Measurements from ENCODE around the gene GADD45GIP1. TPM values are rescaled to one million over a fixed set of nuclear protein-coding genes. Genes with fewer than 3 reads are reported as not detected.
"Not testable (repeated sequence)": the region's sequence is repeated elsewhere in the genome, so short reads cannot be mapped to it uniquely, and the experiment has no call there.

GADD45GIP1 gene
- polyA plus RNA-seq, 4 donors = 27.8 to 45.8 (median 30.0) TPM

- DNase-seq (ENCODE audit: low read depth in 4 of 4, low spot score in 3 of 4) = no peak
Observed at GRCh38 chr19:12990853-12991252, 33.8 kb upstream of the GADD45GIP1 start.

DNA sequence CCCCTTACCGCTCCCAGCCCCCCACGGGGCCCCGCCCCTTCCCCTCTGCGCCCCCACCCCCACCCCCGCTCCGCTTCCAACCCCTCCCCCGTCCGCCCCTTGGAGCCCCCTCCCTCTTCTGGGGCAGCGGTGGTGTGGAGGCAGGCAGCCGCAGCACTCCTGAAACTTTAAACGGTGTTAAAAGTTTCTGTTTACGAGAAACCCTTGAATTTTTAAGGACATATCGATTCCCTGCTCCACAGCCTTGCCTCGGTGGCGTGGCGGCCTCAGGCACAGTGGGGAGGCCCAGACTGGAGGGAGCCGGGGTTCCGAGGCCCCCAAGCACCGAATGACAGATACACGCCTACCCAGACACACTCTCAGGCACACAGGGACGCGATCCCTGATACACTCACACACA lies 33.4 kb upstream of the GADD45GIP1 start:
- no peak for DNase-seq (ENCODE audit: low read depth in 4 of 4, low spot score in 3 of 4)

DNA sequence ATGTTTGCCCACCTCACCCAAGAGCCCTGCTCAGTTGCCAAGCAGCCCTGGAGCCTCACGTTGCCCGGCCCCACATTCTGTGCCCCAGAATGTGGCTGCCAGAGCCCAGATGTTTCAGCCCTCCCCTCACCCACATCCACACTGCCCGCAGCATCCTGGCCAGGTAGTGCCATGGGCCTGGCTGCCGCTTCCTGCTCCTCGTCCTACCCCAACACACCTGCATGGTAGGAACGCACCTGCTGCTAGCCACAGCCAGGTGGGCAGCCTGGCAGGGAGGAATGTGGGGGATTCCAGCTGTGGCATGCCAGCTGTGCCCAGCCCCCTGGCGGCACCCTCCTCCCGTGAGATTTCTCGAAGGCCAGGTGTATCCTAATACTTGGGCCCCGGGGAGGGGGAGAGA lies 30.8 kb upstream of the GADD45GIP1 start:
- DNase-seq (ENCODE audit: low read depth in 4 of 4, low spot score in 3 of 4) = no peak

DNA sequence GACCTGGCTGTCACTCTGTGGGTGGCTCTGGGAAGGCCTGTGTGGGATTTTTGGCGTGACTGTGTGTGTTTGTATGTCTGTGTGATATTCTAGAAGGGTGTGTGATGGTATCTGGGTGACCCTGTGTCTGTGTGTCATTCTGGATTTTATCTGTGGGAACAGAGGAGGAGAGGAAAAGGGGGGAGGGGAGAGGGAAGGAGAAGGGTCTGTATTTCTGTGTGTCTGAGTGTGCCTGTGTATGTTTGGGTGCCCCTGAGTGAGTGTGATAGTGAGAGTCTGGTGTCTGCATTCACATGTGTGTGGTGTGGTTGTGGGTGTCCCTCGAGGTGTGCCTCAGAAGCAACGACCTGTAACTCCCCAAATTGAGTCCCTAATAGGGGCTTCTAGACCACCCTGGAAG lies 30.2 kb upstream of the GADD45GIP1 start:
- no peak for DNase-seq (ENCODE audit: low read depth in 4 of 4, low spot score in 3 of 4)

DNA sequence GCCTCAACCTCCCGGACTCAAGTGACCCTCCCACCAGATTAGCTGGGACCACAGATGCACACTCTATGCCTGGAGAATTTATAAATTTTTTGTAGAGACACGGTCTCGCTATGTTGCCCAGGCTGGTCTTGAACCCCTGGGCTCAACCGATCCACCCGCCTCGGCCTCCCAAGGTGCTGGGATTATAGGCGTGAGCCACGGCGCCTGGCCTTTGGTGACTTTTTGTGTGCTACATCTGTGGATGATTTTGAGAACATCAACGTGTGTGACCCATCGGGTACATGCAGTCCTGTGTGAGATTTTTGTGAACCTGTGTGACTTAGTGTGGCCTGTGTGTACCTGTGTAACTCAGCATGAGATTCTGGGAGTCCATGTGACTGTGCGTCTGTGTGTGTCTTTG lies 29.7 kb upstream of the GADD45GIP1 start:
- no peak for DNase-seq (ENCODE audit: low read depth in 4 of 4, low spot score in 3 of 4)

DNA sequence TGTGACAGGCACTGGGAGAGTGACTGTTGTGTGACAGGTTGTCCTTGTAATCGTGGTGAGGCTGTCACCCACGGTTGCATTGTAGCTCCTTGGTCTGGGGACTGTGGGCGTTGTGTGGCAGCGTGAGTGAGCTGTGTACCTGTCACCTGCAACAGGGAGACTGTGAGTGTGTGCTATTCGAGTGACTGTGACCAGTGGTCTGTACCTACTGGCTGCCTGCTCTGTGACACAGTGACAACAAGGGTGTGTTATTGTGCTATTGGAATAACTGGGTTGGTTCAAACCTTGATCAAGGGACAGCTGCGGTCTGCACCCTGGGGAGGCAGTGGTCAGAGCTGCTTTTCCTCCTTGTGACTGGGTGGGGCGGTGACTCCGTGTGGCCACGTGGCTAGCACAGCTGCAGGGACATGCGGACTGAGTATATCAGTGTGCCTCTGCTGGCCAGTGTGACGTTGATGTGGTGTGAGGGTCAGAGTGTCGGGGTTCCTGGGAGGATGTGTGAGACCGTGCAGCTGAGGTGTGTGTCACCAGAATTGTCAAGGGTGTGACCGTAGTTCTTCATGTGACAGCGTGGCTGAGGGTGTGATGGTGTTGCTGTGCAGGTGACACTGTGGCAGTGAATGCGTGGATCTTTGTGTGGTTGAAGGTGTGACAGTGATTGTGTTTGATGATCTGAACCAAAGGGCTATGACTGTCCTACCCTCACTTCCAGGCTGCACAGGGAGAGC lies 28.2 kb upstream of the GADD45GIP1 start:
- no peak for DNase-seq (ENCODE audit: low read depth in 4 of 4, low spot score in 3 of 4)

- DNase-seq (ENCODE audit: low read depth in 4 of 4, low spot score in 3 of 4) = no peak
Observed at GRCh38 chr19:12984683-12985048, 27.6 kb upstream of the GADD45GIP1 start.

DNA sequence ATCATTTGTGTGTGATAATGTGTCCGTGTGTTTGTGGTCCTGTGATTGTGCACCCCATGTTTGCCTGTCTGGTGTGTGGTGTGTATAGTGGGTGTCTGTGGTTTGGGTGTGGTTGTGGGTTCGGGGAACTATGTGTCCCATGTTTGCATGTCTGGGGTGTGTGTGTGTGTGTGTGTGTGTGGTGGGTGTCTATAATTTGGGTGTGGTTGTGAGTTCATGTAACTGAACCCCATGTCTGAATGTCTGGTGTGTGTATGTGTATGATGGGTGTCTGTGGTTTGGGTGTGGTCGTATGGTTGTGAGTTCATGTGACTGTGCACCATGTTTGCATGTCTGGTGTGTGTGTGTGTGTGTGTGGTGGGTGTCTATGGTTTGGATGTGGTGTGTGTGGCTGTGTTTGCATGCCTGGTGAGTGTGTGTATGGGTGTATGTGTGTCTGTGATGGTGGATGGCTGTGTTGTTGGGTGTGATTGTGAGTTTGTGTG lies 27.2 kb upstream of the GADD45GIP1 start:
- no peak for DNase-seq (ENCODE audit: low read depth in 4 of 4, low spot score in 3 of 4)

DNA sequence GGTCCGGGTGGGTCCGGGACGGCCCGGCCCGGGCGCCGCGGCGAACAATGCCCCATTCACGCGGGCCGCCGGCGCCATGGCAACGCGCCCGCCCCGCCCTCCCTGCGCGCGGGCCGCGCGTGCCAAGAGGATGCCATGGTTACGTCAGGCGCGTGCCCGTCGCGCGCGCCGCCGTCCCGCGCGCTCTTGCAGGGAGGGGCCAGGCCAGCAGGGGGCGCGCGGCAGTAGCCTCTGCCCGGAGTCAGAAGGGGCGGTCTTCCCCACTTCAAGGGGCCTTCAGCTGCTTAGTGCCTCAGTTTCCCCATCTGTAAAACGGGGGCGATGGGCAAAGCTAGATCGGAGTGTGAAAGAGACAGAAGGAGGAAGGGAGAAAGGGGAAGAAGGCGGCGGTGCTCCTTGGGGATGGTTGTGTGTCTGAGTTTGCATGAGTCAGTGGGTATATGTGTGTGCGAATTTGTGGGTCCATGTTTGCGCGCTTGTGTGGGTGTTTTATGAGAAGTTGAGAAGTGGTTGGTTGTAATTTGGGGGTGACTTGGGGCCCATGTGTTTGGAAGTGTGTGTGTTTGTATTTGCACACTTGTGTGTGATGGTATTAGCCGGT lies 26.6 kb upstream of the GADD45GIP1 start:
- peak in 2 of 4 donors; percentile 62 to 74 for DNase-seq (ENCODE audit: low read depth in 4 of 4, low spot score in 3 of 4)

DNA sequence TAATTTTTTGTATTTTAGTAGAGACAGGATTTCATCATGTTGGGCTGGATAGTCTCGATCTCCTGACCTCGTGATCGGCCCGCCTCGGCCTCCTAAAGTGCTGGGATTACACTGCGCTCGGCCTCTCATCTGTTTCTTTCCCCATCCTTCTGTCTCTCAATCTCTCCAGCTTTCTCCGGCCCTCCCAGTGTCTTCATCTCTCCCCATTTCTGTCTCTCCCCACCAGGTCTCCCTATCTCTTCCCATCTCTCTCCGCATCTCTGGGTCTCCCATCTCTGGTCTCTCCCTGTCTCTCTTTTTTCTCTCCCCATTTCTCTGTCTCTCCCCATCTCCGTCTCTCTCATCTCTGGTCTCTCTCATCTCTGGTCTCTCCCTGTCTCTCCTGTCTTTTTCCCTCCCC lies 26.1 kb upstream of the GADD45GIP1 start:
- DNase-seq (ENCODE audit: low read depth in 4 of 4, low spot score in 3 of 4) = no peak

DNA sequence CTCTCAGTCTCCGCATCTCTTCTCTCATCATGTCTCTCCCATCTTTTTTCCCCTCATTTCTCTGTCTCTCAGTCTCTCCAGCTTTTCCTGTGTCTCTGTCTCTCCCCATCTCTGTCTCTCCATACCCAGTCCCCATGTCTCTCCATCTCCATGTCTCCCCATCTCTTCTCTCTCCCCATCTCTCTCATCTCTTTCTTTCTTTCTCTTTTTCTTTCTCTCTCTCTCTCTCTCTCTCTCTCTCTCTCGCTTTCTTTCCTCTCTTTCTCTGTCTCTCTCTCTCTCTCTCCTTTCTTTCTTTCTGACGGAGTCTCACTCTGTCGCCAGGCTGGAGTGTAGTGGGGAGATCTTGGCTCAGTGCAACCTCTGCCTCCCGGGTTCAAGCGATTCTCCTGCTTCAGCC lies 25.6 kb upstream of the GADD45GIP1 start:
- no peak for DNase-seq (ENCODE audit: low read depth in 4 of 4, low spot score in 3 of 4)

DNA sequence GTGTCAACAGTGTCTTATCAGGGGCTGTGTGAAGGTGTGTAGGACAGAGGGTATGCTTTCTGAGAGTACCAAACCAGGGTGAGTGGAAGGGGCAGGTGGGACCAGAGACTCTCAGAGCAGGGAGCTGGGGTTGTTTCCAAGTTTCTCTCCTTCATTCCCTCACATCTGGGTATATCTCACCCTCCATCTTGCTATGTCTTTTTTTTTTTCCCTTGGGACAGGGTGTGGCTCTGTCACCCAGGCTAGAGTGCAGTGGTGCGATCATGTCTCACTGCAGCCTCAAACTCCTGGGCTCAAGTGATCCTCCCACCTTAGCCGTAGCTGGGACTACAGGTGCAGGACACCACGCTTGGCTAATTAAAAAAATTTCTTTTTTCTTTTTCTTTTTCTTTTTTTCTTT lies 23.0 kb upstream of the GADD45GIP1 start:
- no peak for DNase-seq (ENCODE audit: low read depth in 4 of 4, low spot score in 3 of 4)

GRCh38 chr19:12976109-12976508 lies 19.1 kb upstream of the GADD45GIP1 start:
- not testable (repeated sequence) for DNase-seq (ENCODE audit: low read depth in 4 of 4, low spot score in 3 of 4)

DNA sequence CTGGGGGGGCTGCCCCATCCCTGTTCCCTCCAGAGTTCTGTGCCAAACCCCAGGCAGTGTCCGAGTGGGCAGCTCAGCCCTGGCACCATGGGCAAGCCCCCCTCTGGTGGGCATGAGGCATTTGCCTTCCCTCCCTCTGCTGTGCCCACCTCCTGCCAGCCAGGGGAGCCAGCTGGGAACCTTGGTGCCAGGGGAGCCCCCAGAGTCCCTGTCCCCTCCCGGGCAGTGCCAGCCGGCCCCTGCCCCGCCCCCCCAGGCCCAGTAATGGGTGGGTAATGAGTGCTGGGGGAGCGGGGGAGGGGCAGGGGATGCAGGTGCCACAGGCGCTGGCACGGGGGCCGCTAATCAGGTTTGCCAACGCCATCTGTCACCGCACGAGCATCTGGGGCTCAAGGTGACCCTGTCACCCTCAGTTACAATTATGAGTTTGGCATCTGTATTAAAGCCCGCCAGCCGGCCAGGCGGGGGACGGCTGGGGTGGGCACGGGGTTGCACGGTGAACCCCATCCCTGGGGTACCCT lies 18.3 kb upstream of the GADD45GIP1 start:
- no peak for DNase-seq (ENCODE audit: low read depth in 4 of 4, low spot score in 3 of 4)

DNA sequence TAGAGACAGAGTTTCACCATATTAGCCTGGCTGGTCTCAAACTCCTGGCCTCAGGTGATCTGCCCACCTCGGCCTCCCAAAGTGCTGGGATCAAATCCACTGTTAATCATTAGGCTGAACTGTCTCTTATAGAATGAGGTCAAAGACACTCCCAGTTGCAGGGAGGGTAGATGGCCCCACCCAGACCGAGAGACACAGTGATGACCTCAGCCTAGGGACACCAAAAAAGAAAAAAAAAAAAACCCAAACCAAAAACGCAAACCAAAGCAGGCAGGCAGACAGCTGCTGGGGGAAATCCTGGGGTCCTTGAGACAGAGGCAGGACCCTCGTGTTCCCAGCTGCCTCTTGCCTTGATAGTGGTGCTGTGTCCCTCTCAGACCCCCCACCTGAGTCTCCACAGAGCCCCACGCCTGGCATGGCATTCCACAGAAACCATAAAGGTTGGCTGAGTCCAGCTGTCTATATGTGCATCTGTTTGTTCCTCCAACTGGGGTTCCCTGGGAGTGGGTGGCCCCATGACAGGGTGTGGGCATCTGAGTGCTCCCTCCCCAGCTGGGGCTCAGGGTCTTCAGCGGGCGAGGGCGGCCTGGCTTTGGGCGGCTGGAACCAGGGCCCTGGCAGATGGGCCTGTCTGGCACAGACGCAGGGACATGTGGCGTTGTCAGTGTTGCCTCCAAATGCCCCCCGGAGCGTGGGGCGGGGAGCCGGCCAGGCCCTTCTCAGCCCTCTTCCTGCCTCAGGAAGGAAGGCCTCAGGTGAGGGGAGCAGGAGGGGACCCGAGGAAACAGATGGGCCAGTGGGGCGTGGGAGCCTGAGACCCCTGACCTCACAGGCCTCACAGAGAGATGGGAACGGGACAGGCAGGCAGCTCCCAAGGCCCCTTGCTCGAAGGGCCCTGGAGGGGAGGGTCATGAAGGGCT lies 17.5 kb upstream of the GADD45GIP1 start:
- no peak for DNase-seq (ENCODE audit: low read depth in 4 of 4, low spot score in 3 of 4)

DNA sequence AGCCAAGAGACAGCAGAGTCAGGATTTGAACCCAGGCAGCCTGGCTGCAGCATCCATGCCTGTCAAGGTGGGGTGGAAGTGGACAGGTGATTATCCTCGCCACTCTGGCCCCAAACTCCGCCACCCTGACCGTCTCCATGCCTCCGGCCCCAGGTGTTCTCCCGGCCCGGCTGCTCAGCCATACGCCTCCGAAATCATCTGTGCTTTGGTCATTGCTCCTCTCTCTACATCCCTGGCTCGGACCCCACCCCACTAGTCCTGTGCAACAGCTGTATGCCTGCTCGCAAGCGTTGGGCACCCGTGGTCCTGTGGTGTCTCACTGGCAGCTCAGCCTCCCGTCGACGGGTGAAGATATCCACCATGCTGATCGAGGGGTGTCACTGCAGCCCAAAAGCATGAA lies 16.2 kb upstream of the GADD45GIP1 start:
- DNase-seq (ENCODE audit: low read depth in 4 of 4, low spot score in 3 of 4) = no peak

DNA sequence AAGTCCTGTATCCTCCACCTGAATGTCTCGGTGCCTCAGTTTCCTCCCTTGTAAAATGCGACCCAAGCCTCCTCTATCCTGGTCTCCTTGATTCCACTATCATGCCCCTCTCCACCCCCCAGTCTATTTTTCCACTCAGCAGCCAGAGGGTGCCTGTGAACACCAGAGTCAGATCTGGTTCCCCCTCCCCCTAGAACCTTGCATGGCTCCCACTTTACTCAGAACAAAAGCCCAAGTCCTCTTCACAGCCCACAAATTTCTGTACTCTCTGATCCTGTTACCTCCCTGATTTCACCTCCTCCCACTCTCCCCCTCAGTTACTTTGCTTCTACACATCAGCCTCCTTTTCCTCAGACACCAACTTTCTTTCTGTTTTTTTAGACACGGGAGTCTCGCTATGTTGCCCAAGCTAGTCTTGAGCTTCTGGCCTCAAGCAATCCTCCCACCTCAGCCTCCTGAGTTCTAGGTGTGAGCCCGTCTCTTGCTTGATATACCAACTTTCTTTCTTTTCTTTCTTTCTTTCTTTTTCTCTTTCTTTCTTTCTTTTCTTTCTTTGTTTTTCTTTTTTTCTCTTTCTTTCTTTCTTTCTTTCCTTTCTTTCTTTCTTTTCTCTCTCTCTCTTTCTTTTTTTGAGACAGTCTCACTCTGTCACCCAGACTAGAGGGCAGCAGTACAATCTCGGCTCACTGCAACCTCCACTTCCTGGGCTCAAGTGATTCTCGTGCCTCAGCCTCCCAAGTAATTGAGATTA lies 13.2 kb upstream of the GADD45GIP1 start:
- DNase-seq (ENCODE audit: low read depth in 4 of 4, low spot score in 3 of 4) = no peak

DNA sequence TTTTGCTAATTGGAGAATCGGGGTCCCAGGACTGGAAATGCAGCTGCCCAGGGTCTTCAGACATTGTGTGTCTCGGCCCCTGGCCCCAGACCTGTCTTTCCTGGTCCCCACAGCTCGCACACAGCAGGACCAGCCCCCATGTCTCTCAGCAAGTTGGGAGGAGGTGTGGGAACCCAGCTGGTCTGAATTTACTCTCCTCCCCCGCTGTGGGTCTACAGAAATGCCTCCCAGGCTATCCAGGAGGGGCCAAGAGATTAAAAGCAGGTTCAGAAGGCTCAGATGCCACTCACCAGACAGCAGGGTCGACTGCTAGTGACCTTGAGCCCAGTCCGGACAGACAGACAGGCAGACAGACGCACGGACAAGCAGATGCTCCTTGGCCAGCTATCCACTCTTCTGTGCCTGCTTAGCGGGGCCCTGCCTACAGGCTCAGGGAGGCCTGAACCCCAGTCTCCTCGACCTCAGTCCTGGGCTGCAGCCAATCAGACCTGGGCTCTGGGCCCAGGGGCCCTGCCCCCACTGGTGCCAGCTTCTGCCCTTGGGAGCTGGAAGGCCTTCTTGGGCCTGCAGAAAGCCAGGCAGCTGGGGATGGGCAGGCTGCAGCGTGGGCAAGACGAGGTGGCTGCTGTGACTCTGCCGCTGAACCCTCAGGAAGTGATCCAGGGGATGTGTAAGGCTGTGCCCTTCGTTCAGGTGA lies 12.4 kb upstream of the GADD45GIP1 start, which contains the start of gene DAND5:
DAND5 (plus strand) TSS at position 285 of the 697 bp plus-strand sequence; CDS start at position 370, 85 bp downstream.
- no peak for DNase-seq (ENCODE audit: low read depth in 4 of 4, low spot score in 3 of 4)

GRCh38 chr19:12967907-12968306 lies 10.9 kb upstream of the GADD45GIP1 start:
- no peak for DNase-seq (ENCODE audit: low read depth in 4 of 4, low spot score in 3 of 4)

DNA sequence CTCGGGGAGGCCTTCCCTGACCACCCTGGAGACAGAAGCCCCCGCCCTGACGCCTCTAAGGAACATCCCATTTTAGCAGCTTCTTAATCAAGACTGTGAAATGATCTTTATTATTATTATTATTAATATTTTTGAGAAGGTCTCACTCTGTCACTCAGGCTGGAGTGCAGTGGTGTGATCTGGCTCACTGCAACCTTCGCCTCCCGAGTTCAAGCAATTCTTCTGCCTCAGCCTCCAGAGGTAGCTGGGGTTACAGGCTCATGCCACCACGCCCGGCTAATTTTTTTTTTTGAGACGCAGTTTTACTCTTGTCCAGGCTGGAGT lies 8.8 kb upstream of the GADD45GIP1 start:
- DNase-seq (ENCODE audit: low read depth in 4 of 4, low spot score in 3 of 4) = no peak
